HL-60 (cell line): ENCODE data around the gene PABPN1.

Experiments used
- DNase-seq, 2 experiments: peaks; one replicate each; pipeline ENCODE4 v3.0.0-alpha.2; 2010 to 2020; ENCODE audit warnings: low read depth in 1 of 2, low spot score in 1 of 2
- H3K27ac ChIP-seq: fragments of 250-450 bp; sonication (Bioruptor Pico); replicated peaks from 2 replicates; pipeline ENCODE4 v1.5.1; 2020; ENCODE audit warnings: mild to moderate bottlenecking, moderate library complexity
- H3K27me3 ChIP-seq: fragments of 250-450 bp; sonication (Bioruptor Pico); 2 replicates; pipeline ENCODE4 v1.5.1; 2021; ENCODE audit warnings: mild to moderate bottlenecking, moderate library complexity; ENCODE audit not compliant: insufficient read depth, poor library complexity, severe bottlenecking
- H3K4me3 ChIP-seq: replicated peaks from 2 replicates; pipeline ENCODE4 v1.5.1; 2011; ENCODE audit warnings: mild to moderate bottlenecking, control low read depth, low read length; ENCODE audit not compliant: insufficient read depth
- GABPA ChIP-seq: IDR thresholded peaks from 2 replicates; pipeline ENCODE4 v1.6.1; 2012; ENCODE audit warnings: low read depth
- POLR2AphosphoS5 ChIP-seq: IDR thresholded peaks from 2 replicates; pipeline ENCODE4 v1.6.1; 2012; ENCODE audit warnings: low read depth
- SPI1 ChIP-seq: IDR thresholded peaks from 2 replicates; pipeline ENCODE4 v1.6.1; 2012; ENCODE audit warnings: low read depth, mild to moderate bottlenecking, borderline replicate concordance
- TF ChIP-seq, protein P1 (sequence below): IDR thresholded peaks from 2 replicates; pipeline ENCODE4 v1.6.1; 2012; ENCODE audit warnings: low read depth; ENCODE audit not compliant: insufficient replicate concordance
- TF ChIP-seq, protein P2 (sequence below): IDR thresholded peaks from one replicate; pipeline ENCODE4 v1.5.1; 2011; ENCODE audit warnings: low read length, control low read depth, inconsistent platforms; ENCODE audit not compliant: insufficient read depth

PABPN1 gene

GRCh38 chr14:23365036-23365731, 43.9 kb downstream of the PABPN1 start, which contains the start of gene EFS:
Gene EFS, minus strand, starts transcription at chr14:23365172. Its CDS starts 147 bp downstream, at chr14:23365025.
- no peak for DNase-seq
- H3K4me3 ChIP-seq, result no peak within 1 kb of the TSS
- peaks cover 49% of the 10 kb centered on the region for H3K27me3 ChIP-seq
- TF ChIP-seq SPI1 (no peak), POLR2AphosphoS5 (no peak), GABPA (no peak)
- TF ChIP-seq, protein P1, sequence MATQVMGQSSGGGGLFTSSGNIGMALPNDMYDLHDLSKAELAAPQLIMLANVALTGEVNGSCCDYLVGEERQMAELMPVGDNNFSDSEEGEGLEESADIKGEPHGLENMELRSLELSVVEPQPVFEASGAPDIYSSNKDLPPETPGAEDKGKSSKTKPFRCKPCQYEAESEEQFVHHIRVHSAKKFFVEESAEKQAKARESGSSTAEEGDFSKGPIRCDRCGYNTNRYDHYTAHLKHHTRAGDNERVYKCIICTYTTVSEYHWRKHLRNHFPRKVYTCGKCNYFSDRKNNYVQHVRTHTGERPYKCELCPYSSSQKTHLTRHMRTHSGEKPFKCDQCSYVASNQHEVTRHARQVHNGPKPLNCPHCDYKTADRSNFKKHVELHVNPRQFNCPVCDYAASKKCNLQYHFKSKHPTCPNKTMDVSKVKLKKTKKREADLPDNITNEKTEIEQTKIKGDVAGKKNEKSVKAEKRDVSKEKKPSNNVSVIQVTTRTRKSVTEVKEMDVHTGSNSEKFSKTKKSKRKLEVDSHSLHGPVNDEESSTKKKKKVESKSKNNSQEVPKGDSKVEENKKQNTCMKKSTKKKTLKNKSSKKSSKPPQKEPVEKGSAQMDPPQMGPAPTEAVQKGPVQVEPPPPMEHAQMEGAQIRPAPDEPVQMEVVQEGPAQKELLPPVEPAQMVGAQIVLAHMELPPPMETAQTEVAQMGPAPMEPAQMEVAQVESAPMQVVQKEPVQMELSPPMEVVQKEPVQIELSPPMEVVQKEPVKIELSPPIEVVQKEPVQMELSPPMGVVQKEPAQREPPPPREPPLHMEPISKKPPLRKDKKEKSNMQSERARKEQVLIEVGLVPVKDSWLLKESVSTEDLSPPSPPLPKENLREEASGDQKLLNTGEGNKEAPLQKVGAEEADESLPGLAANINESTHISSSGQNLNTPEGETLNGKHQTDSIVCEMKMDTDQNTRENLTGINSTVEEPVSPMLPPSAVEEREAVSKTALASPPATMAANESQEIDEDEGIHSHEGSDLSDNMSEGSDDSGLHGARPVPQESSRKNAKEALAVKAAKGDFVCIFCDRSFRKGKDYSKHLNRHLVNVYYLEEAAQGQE, result no peak
- TF ChIP-seq, protein P2, sequence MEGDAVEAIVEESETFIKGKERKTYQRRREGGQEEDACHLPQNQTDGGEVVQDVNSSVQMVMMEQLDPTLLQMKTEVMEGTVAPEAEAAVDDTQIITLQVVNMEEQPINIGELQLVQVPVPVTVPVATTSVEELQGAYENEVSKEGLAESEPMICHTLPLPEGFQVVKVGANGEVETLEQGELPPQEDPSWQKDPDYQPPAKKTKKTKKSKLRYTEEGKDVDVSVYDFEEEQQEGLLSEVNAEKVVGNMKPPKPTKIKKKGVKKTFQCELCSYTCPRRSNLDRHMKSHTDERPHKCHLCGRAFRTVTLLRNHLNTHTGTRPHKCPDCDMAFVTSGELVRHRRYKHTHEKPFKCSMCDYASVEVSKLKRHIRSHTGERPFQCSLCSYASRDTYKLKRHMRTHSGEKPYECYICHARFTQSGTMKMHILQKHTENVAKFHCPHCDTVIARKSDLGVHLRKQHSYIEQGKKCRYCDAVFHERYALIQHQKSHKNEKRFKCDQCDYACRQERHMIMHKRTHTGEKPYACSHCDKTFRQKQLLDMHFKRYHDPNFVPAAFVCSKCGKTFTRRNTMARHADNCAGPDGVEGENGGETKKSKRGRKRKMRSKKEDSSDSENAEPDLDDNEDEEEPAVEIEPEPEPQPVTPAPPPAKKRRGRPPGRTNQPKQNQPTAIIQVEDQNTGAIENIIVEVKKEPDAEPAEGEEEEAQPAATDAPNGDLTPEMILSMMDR, result no peak
- H3K27ac ChIP-seq, result no peak within 1 kb of the TSS

DNA sequence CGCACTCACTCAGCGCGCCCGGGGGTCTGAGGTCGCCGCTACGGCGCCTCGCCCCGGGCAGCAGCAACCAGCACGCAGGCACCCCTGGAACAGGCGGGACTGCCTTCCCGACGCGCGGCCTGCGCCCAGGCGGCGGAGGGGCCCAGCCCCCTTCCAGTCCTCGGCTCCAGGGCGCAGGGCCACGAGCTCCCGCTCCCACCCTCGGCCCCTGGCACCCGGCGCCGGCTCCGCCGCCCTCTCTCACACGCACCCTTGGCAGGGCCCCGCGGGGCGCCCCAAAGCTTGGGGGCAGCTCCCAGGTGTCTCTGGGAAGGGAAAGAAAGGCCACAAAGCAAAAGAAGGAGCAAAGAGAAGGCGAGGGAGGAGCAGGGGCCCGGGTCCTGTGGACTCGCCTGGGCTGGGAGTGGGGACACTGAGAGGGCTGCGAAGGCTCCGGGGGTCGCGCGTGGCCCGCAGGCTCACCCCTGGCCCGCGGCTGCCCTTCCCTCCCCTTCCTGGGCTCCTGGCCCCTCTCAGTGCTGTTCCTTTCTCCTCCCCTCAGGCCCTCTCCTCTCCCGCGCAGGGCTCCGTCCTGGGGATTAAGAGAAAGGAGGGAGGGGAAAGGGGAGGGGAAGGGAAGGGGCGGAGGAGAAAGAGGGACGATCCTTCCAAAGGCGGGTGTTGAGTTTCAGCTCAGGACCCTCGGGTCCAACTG, 44.6 kb downstream of the PABPN1 start:
- H3K4me3 ChIP-seq, result no peak overlapping the region
- DNase-seq, result no peak
- no peak overlapping the region for H3K27ac ChIP-seq
- TF ChIP-seq, protein P1, result no peak
- TF ChIP-seq GABPA (no peak), POLR2AphosphoS5 (no peak), SPI1 (no peak)
- TF ChIP-seq, protein P2, result no peak
- H3K27me3 ChIP-seq, result peaks cover 49% of the 10 kb centered on the region

- Histone ChIP-seq H3K4me3 (no peak overlapping the region), H3K27ac (no peak overlapping the region), H3K27me3 (peaks cover 49% of the 10 kb centered on the region)
- DNase-seq, result no peak
- TF ChIP-seq, protein P1, result no peak
- TF ChIP-seq, protein P2, result no peak
- TF ChIP-seq POLR2AphosphoS5 (no peak), GABPA (no peak), SPI1 (no peak)
Observed at GRCh38 chr14:23366426-23366921, 45.2 kb downstream of the PABPN1 start.
